Testis (tissue), 3 donors: Measurements from ENCODE around the gene ZMYND12. TPM values are rescaled to one million over a fixed set of nuclear protein-coding genes. Genes with fewer than 3 reads are reported as not detected.

Experiments used
- DNase-seq: peaks from one replicate; pipeline ENCODE4 v3.0.0-alpha.2; 2019
- H3K27ac ChIP-seq, 2 donors: fragments of 200-600 bp; sonication (generic); one replicate each; pipeline ENCODE4 v1.5.1; 2019
- H3K27me3 ChIP-seq: fragments of 200-600 bp; sonication (generic); one replicate; pipeline ENCODE4 v1.5.1; 2019
- H3K36me3 ChIP-seq: fragments of 200-600 bp; sonication (generic); one replicate; pipeline ENCODE4 v1.5.1; 2017; ENCODE audit warnings: low read depth; ENCODE audit errors: missing control alignments
- H3K4me1 ChIP-seq: fragments of 200-600 bp; sonication (generic); one replicate; pipeline ENCODE4 v1.5.1; 2019
- H3K4me3 ChIP-seq, 2 donors: fragments of 200-600 bp; sonication (generic); one replicate each; pipeline ENCODE4 v1.5.1; 2017 to 2019
- H3K9me3 ChIP-seq: fragments of 200-600 bp; sonication (generic); one replicate; pipeline ENCODE4 v1.5.1; 2017
- POLR2A ChIP-seq: fragments of 450-650 bp; IDR thresholded peaks from one replicate; pipeline ENCODE4 v1.6.1; 2017; ENCODE audit warnings: antibody characterized with exemption, mild to moderate bottlenecking, moderate library complexity
- WGBS, 2 donors: methylation state at CpG; one replicate each; pipeline ENCODE4 v1.1.5; 2018; 5-methylcytosine and 5-hydroxymethylcytosine counted together
- intact Hi-C: fragments of 100-400 bp; cut with DNase I; formaldehyde crosslinking; loops from one replicate; pipeline ENCODE4 v1.15.1; 2023; ENCODE audit warnings: low total_unique reads
- polyA plus RNA-seq: library from polyadenylated mRNA; stranded (reverse); fragments of 350-450 nt; fragmentation: Illumina TruSeq; extraction: RNeasy Lipid Tissue Mini Kit (QIAGEN cat#74804); gene quantifications from one replicate; pipeline ENCODE4 v1.2.3, GENCODE V29; 2014; ENCODE audit warnings: low read depth, low replicate concordance; ENCODE audit not compliant: insufficient read depth
- total RNA-seq, 2 donors: library from RNA; depleted of rRNA; stranded (reverse); fragments of >200 nt; gene quantifications; one replicate each; pipeline ENCODE4 v1.2.3, GENCODE V29; 2016
- TF ChIP-seq, protein P1 (sequence below), 3 experiments: fragments of 450-650 bp in 2 of 3; fragments of 200-600 bp in 1 of 3; sonication (generic) in 1 of 3; IDR thresholded peaks; one replicate each; pipeline ENCODE4 v1.5.1; 2016 to 2019; ENCODE audit warnings: antibody characterized with exemption in 3 of 3, mild to moderate bottlenecking in 2 of 3, moderate library complexity in 1 of 3

Gene ZMYND12
- total and polyA plus RNA-seq, 3 donors from 2014 or later: 31.3 to 122 (median 40.7) TPM

DNA sequence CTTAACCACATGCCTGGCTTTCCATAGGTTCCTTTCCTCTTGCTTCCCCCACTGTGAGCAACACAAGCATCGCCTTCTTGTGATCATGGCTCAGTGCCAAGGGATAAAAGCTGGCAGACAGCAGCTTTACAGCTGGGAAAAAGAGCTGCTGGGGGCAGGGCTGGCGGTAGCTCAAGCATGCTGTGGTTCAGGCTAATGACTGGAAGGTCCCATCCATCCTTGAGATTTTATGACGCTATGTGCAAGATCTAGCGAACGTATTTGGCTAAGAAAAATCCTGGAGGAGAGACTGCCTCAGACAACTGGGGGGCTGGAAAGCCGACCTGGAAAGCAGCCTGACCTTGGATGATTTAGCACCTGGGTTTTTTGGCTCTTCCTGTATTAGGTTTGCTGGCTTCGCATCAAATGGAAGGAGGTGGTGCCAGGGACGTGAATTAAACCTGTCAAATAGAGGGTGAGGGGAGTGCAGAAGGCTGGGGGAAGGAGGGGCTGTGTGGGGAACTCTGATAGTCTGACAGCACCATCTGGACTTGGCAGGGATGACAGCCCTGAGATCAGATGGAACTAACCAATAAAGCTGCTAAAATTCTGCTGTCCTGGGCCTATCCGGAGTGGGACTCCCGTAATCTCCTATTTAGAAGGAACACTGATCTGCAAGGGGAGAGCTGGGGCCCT lies 34.8 kb downstream of the ZMYND12 start:
- no peak overlapping the region for H3K27ac ChIP-seq
- no peak overlapping the region for H3K4me3 ChIP-seq
- no peaks in the 10 kb centered on the region for H3K36me3 ChIP-seq
- DNase-seq: peak; percentile 59
- 20 to 47% methylated on average over 10 of the region's 10 CpGs for WGBS, 2 donors
- TF ChIP-seq, protein P1, sequence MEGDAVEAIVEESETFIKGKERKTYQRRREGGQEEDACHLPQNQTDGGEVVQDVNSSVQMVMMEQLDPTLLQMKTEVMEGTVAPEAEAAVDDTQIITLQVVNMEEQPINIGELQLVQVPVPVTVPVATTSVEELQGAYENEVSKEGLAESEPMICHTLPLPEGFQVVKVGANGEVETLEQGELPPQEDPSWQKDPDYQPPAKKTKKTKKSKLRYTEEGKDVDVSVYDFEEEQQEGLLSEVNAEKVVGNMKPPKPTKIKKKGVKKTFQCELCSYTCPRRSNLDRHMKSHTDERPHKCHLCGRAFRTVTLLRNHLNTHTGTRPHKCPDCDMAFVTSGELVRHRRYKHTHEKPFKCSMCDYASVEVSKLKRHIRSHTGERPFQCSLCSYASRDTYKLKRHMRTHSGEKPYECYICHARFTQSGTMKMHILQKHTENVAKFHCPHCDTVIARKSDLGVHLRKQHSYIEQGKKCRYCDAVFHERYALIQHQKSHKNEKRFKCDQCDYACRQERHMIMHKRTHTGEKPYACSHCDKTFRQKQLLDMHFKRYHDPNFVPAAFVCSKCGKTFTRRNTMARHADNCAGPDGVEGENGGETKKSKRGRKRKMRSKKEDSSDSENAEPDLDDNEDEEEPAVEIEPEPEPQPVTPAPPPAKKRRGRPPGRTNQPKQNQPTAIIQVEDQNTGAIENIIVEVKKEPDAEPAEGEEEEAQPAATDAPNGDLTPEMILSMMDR (IDR thresholded peaks at IDR 0.05): no peak
- TF ChIP-seq POLR2A: no peak
- peaks cover 7% of the 10 kb centered on the region for H3K4me1 ChIP-seq
- no peaks in the 10 kb centered on the region for H3K9me3 ChIP-seq
- no peaks in the 10 kb centered on the region for H3K27me3 ChIP-seq
- intact Hi-C loops: no loop called here

DNA sequence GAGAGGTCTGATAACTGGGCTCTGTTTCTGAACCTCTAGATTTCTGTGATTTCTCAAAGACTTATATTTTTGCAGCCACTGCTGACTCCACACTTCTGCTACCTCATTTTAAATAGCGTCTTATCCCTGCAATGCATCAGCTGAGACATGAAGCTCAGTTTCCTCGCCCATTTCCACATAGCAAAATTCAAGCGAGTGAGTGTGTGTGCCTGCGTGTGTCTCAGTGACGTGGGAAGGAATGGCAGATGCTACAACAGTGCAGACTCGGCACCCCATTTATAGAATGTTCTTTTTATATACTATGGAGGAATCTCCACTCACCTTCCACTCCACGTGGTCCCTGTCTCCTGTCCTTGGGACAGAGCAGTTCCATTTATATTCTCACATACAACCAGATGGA lies 35.7 kb downstream of the ZMYND12 start:
- Histone ChIP-seq H3K9me3 (no peaks in the 10 kb centered on the region), H3K27me3 (no peaks in the 10 kb centered on the region), H3K36me3 (no peaks in the 10 kb centered on the region), H3K27ac (no peak overlapping the region), H3K4me3 (no peak overlapping the region), H3K4me1 (peaks cover 7% of the 10 kb centered on the region)
- WGBS, 2 donors: 84 to 89% methylated on average over 7 of the region's 7 CpGs
- DNase-seq: no peak
- TF ChIP-seq, protein P1 (IDR thresholded peaks at IDR 0.05): no peak
- TF ChIP-seq POLR2A: no peak
- intact Hi-C loops: no loop called here

DNA sequence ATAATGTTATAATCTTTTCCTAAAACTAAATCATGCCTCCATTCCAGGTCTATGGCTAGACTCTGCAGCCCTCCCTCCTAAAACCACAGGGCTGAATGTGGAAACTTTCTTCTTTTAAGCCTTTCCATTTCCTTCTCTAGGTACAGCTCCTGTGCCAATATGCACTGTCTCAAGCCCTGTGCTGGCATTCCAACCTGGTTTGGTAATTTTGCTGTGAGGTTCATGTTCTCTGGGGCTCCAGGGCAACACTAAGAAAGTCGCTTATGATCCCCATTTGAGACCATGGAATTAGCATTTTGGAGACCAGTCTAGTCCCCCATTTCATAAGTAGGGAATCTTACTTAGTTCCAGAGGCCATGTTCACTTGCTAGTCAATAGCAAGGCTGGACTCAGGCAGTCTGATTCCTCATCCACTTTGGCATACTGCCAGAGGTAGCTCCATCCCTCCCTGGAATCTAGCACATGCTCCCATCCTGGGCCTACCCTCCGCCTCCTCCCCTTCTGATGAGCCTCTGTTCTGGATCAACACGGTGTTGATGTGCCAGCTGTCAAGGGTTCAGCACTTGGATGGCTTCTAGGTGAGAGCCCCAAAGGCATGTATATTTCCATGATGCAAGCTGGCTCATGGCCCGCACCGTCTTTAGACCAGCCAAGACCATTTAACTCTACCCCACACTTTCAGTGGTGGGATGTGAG lies 36.5 kb downstream of the ZMYND12 start:
- TF ChIP-seq, protein P1 (IDR thresholded peaks at IDR 0.05): no peak
- TF ChIP-seq POLR2A: no peak
- no peaks in the 10 kb centered on the region for H3K9me3 ChIP-seq
- H3K27me3 ChIP-seq: no peaks in the 10 kb centered on the region
- H3K27ac ChIP-seq: no peak overlapping the region
- WGBS, 2 donors: 84 to 89% methylated on average over 3 to 5 of the region's 5 CpGs
- no peak for DNase-seq
- no peaks in the 10 kb centered on the region for H3K36me3 ChIP-seq
- intact Hi-C loops: loop anchor here (10.0 kb wide), 1 partner anchor 126 kb away; no protein-coding TSS in a partner anchor
- H3K4me3 ChIP-seq: no peak overlapping the region
- peaks cover 7% of the 10 kb centered on the region for H3K4me1 ChIP-seq

DNA sequence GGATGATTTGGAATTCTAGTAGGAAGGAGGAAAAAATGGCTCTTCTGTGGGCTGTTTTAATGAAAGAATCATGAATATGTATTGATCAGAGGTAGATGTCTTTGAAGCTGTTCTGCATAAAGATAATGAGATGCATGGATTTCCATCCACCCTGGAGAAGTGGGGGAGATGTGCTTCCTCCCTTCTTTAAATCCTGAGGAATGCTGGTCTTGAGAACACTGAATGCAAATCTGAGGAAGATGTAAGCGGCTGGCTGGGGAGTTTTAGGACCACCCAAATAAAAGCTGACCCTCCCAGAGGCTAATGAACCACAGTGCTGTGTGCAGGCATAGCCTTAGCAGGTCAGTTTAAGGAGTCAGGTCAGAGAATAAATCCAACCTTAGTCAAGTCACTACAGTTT lies 37.3 kb downstream of the ZMYND12 start:
- DNase-seq: no peak
- Histone ChIP-seq H3K36me3 (no peaks in the 10 kb centered on the region), H3K4me1 (peaks cover 7% of the 10 kb centered on the region), H3K4me3 (no peak overlapping the region), H3K9me3 (no peaks in the 10 kb centered on the region), H3K27ac (no peak overlapping the region), H3K27me3 (no peaks in the 10 kb centered on the region)
- intact Hi-C loops: loop anchor here (10.0 kb wide), 1 partner anchor 126 kb away; no protein-coding TSS in a partner anchor
- TF ChIP-seq, protein P1 (IDR thresholded peaks at IDR 0.05): no peak
- no peak for TF ChIP-seq POLR2A
- 92 to 94% methylated on average over 1 of the region's 1 CpG for WGBS, 2 donors
